HG03469 (cell line): ENCODE measurements around the gene TCL1A.
"Not testable (repeated sequence)": the region's sequence is repeated elsewhere in the genome, so short reads cannot be mapped to it uniquely, and the experiment has no call there.

Experiments
- ATAC-seq: cut with Tn5 transposase; IDR thresholded peaks from one replicate; pipeline ENCODE4 v1.9.1; 2021; ENCODE audit warnings: mild to moderate bottlenecking, moderate library complexity, moderate number of reproducible peaks; ENCODE audit not compliant: unreplicated experiment

Gene TCL1A

DNA sequence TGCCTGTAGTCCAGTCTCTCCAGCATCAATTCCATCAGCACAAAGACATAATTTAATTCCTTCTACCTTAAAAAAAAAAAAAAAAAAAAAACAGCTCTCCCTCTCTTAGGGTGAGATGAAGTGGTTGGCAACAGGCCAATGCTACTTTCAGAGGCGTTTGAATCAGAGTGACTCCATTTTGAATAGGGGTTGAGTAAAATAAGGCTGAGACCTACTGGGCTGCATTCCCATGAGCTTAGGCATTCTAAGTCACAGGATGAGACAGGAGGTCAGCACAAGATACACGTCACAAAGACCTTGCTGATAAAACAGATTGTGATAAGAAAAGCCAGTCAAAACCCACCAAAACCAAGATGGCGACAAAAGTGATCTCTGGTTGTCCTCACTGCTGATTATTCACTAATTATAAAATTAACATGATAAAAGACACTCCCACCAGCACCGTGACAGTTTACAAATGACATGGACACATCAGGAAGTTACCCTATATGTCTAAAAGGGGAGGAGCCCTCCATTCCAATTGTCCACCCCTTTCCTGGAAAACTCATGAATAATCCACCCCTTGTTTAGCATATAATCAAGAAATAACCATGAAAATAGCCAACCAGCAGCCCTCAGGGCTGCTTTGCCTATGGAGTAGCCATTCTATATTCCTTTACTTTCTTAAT lies 34.6 kb downstream of the TCL1A start:
- no peak for ATAC-seq

DNA sequence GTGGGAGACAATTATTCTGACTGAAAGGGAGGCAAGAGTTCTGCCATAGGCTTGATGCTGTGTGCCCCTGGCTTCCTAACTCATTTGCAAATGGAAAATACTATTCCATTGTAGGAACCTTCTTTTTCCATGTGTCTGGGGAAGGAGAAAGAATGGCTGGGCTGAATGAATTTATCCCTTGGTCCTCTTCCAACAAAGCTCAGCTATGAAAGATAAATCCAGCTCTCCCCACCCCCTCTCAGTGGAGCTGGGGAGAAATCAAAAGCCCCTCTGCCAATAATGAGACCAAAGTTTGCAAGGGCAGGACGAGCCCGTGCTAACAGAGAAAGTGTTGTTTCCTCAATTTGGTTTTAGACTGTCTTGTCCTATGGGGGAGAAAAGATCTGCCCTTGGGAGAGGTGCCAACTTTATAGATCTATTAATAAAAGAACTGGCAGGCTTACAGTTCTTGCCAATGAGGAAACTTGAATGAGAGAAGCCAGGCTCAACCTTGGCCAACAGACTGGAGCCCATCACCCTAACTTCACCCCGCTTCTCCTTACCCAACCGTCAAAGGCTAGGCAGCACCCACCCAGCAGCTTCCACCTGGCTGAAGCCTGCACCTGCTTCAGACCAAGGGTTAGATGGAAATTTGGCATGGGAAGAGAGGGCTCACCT lies 36.6 kb downstream of the TCL1A start:
- ATAC-seq, result no peak

DNA sequence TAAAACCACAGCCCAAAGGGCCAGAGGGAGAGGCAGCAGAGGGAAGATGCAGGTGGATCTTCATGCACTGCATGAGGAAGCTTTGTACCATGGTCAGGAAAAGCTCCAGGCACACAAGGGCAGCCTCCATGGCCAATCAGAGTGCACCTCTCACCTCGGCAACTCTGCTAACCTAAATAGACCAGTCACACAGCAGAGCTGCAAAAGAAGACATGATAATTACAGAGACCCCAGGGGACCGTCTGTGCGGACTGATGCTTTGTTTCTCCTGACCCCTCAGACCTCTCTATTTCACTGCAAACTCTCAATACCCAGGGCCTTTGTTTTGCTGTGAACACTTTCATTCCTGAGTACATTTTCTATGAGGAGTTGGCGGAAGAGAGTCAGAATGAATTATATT lies 38.4 kb downstream of the TCL1A start:
- ATAC-seq, result no peak

DNA sequence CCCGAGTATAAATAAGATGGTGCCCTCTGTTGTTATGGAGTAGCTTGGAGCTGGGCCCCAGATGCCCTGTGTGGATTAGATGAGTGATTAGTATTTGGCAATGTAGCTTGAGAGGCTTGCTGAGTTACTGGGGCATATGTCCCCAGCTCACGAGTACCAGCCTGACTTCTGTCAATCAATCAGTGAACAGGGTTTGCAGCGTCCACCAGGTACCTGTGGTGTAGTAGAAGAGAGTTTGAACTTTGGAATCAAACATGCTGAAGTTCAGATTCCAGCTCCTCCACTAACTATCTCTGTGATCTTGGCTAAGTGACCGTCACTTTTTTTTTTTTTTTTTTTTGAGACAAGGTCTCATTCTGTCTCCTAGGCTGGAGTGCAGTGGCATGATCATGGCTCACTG lies 39.3 kb downstream of the TCL1A start:
- no peak for ATAC-seq

DNA sequence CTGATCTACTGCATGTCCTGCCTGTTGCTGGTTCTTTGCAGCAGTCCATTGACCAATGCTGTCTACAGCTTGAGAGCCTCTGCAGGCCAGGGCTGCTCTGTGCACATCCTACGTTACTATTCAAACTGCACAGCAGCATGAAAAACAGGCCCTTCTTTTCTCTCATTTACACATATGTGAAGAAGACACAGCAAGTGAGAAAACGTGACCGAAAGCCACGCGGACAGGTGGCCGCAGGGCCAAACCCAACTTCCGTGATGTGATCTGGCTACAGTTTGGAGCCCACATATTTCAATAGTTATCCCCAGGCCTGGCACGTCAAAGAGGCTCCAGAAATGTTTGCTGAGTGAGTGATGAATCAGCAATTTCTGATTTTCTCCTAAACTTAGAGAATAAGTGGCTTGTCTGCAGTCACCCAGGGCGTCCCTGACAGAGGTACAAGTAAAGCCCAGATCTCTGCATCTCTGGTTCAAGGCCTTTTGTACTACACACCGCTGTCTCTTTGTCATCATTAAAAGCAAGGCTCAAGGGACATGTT lies 45.6 kb downstream of the TCL1A start:
- ATAC-seq, result no peak

DNA sequence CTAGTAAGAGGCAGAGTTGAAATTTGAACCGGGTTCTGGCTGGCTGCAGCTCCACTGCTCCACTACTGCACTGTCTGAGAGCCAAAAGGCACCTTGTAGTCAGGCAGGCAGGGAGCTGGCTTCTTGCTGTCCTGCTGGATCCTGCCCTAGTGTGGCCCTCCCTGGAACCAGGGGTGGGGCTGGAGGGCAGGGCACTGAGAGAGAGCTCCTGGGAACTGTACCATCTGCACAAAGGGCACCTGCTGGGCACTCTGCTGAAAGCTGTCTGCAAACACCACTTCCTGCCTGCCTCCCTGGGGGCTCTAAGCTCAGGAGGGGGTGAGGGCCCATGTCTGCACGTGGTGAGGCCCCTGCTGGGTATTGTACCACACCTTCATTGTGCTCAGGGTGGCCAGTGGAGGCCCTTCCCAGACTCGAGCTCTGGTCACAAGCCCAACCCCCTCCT lies 46.7 kb downstream of the TCL1A start:
- no peak for ATAC-seq

DNA sequence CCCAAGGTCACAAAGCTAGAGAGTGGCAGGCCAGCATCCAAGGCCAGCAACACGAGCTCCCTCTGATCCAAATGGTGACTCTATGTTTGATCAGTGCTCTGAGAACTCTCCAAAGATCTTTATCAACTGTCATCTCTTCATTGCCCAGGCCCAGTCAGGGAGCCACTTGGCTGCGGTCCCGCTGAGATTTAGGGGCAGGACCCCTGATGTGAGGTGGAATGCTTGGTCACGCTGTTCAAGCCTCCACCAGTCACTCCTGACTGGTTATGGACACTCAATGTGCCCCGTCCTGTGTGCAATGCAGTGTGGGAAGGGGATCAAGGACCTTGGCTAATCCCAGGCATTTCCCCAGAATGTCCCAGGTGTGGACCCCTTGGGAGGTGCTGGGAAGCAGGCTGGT lies 47.5 kb downstream of the TCL1A start:
- ATAC-seq, result no peak

DNA sequence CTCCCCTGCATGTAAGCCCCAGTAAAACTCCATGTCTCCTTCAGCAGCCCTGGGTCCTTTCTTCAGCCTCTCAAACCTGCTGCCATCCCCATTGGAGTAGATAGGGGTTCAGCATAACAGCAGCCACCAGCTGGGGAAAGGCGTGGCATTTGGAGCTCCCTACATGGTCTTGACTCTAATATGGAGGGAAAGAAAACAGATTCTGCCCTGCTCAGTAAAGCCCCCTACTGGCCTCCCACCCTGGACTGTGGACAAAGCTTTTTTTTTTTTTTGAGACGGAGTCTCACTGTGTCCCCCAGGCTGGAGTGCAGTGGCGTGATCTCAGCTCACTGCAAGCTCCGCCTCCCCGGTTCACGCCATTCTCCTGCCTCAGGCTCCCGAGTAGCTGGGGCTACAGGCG lies 48.4 kb downstream of the TCL1A start:
- not testable (repeated sequence) for ATAC-seq

DNA sequence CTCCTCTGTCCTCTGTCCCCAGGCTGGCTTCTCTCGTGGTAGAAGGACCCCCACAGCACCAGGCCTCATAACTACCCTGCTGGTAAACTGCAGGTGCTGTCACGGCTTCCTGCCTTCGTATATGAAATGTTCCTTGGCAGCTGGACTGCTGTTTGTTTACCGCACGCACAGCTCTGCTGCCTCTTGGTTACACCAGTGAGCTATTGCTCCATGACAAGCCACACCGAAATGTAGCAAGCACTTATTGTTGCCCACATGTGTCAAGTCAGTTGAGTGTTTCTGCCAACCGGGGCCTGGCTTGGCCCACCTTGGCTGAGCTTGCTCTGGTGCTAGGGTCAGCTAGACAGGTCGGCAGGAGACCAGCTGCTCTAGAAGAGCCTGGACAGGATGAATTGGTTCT lies 49.4 kb downstream of the TCL1A start:
- no peak for ATAC-seq

DNA sequence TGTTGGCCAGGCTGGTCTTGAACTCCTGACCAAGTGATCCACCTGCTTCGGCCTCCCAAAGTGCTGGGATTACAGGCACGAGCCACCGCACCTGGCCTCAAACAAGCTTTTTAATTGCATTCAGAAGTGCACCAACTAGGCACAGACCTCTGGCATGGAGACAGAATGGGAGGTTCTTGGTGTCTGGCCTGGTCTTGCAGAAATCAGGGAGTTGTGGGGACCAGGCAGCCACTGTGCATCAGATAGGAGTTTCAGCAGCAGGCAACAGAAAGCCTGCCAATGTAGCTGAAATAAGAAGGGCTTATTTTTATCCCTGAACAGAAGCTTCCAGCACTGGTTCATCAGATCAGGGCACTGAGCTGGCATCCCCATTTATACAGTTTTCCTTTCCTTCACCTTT lies 49.9 kb downstream of the TCL1A start:
- ATAC-seq, result no peak

DNA sequence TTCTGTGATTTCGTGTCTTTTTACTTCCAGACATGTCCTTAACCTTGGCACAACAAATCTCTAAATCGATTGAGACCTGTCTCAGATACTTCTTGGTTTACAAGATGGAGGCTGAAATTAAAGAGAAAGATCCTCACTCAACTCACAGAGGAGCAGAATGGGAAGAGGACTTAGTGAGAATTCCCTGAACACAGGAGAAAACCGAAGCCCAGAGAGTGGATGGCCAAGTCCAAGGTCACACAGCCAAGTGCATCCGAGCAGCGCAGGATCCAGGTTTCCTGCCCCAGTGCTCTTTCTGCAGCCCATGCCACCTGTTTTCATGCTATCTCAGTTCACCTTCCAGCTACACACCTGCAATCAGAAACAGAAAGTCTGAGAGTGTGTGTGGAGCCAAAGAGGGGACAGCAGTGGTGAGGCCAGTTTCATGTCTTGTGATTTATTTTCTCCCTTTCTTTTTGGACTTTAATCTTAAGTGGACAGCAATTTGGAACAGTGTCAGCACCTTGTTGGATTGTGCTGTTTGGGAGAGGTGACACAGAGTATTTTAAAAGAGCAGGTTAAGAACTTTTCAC lies 50.6 kb downstream of the TCL1A start:
- ATAC-seq, result no peak

DNA sequence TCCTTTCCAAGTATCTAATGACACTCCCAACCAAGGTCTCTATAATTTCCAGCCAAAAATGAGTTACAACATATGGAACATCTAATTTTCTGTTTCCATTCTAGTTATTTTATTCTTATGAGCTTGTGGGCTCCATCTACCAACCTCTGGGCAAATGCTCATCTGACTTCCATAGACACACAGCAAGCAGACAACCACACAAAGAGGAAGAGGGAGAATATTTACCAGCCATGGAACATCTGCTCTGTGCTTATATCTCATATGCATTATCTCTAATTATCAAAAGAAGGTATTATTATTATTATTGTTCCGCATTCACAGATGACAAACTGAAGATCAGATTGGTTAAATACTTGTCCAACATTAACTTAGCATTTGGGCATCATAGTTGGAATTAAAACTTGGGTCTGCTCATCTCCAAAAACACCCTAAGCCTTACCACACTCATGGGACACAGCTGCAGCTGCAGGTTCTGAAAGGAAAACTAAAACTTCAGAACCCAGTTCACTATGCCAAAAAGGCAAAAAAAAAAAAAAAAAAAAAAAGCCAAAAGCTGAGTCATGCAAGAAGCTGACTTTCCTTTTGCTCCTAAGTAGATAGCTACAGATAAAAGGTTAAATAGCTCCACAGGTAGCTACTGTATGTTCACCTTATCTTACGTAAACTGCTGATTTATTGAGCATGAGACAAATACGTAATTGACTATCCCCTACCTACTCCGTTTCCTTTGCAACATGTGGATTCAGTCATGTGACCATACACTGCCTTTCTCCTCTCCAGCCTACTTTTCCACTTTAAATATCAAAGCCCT lies 51.3 kb downstream of the TCL1A start:
- ATAC-seq, result peak; percentile 24

DNA sequence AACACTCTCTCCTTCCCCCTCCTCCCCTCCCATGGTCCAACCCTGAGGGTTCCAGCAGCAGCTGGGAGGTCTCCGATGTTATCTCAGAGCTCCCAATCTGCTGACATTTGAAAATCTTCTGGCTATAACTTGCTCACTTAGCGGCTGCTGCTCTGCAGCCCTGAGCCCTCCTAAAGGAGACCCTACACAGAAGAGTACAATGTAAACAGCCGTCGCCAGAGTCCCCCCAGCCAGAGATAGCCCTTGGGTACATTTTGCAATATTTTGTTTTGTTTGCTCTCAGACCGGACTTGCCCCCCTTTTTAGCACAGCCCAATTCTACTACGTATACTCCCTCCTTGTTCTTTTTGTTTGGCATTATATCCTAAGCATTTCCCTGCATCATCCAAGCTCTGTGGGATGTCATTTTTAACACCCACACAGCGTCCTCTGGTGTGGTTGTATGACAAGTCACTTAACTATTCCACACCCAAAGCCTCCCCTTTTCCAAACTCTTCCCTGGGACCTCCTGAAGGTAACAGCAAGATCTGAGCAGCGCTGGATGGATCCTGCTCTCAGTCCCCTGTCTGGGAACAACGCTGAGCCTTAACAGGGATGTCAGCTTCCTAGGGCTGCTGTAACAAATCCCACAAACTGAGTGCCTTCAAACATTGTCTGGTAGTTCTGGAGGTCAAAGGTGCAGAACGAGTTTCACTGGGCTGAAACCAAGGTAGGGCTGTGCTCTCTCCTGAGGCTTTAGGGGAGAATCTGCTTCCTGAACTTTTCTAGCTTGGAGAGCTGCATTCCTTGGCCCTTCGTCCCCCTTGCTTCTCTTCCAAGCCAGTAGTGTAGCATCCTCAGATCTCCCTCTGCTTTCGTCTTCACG lies 53.0 kb downstream of the TCL1A start:
- ATAC-seq, result no peak

DNA sequence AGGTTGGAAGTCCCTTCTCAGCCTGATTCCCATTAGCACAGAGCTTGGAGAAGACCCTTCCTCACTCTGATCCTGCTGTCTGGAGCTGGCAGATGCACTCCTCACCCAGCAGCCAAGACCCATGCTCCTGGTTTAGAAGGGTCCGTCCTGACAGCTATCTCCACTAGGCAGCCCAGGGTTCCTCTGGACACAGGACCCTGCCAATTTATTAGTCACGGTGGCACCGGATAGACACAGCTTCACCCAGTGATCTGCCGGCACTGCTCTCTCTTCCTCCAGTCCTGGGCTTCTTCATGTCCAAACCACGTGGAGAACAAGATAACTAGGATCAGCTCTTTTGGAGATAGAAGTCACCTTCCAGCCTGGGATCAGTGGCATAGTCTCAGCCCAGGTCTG lies 53.9 kb downstream of the TCL1A start:
- no peak for ATAC-seq
